GM23338 (cell line): ENCODE data around the gene RNF217. TPM values are rescaled to one million over a fixed set of nuclear protein-coding genes. Genes with fewer than 3 reads are reported as not detected.

Experiments
- ATAC-seq: fragments of 200-7000 bp; cut with Tn5 transposase; 3 replicates; pipeline ENCODE4 v1.9.1; 2020
- DNase-seq: peaks from one replicate; pipeline ENCODE4 v3.0.0-alpha.2; 2015; ENCODE audit warnings: low spot score
- H2AFZ ChIP-seq: fragments of 200-600 bp; sonication (generic); 2 replicates; pipeline ENCODE4 v1.8.0; 2016; ENCODE audit warnings: antibody characterized with exemption, mild to moderate bottlenecking, moderate library complexity
- H3F3A ChIP-seq: fragments of 200-600 bp; sonication (generic); replicated peaks from 2 replicates; pipeline ENCODE4 v1.8.0; 2017; ENCODE audit warnings: antibody characterized with exemption, mixed run types, low read depth
- H3K27ac ChIP-seq: fragments of 200-600 bp; sonication (generic); 2 replicates; pipeline ENCODE4 v1.6.1; 2016; ENCODE audit warnings: low read depth
- H3K27me3 ChIP-seq: fragments of 200-600 bp; sonication (generic); 2 replicates; pipeline ENCODE4 v1.8.0; 2016; ENCODE audit warnings: mild to moderate bottlenecking, mixed run types, moderate library complexity; ENCODE audit not compliant: insufficient read depth
- H3K36me3 ChIP-seq: fragments of 200-600 bp; sonication (generic); 2 replicates; pipeline ENCODE4 v1.8.0; 2016; ENCODE audit warnings: mild to moderate bottlenecking; ENCODE audit not compliant: insufficient read depth
- H3K4me1 ChIP-seq: fragments of 200-600 bp; sonication (generic); 2 replicates; pipeline ENCODE4 v1.8.0; 2016; ENCODE audit warnings: mild to moderate bottlenecking, moderate library complexity; ENCODE audit not compliant: insufficient read depth
- H3K4me2 ChIP-seq: fragments of 200-600 bp; sonication (generic); 2 replicates; pipeline ENCODE4 v1.7.1; 2017; ENCODE audit warnings: mixed run types
- H3K4me3 ChIP-seq: fragments of 200-600 bp; sonication (generic); 2 replicates; pipeline ENCODE4 v1.6.1; 2016; ENCODE audit warnings: mixed run types
- H3K79me2 ChIP-seq: fragments of 200-600 bp; sonication (generic); replicated peaks from 2 replicates; pipeline ENCODE4 v1.8.0; 2017; ENCODE audit warnings: mild to moderate bottlenecking; ENCODE audit not compliant: insufficient read depth
- H3K9me2 ChIP-seq: fragments of 200-600 bp; sonication (generic); 2 replicates; pipeline ENCODE4 v1.8.0; 2017; ENCODE audit not compliant: insufficient read depth
- H4K20me1 ChIP-seq: fragments of 200-600 bp; sonication (generic); replicated peaks from 2 replicates; pipeline ENCODE4 v1.8.0; 2017; ENCODE audit warnings: mild to moderate bottlenecking; ENCODE audit not compliant: insufficient read depth
- H3K27ac Mint-ChIP-seq: 2 replicates; pipeline ENCODE4 v1.8.0; 2020; ENCODE audit warnings: inconsistent platforms, mild to moderate bottlenecking, moderate library complexity, mixed read lengths
- H3K27me3 Mint-ChIP-seq: 3 replicates; pipeline ENCODE4 v1.8.0; 2022; ENCODE audit warnings: low read depth, mild to moderate bottlenecking, moderate library complexity, mixed read lengths, inconsistent platforms; ENCODE audit not compliant: insufficient read depth, poor library complexity
- H3K36me3 Mint-ChIP-seq: 3 replicates; pipeline ENCODE4 v1.8.0; 2021; ENCODE audit warnings: low read depth, mild to moderate bottlenecking, inconsistent platforms, moderate library complexity, mixed read lengths
- H3K4me1 Mint-ChIP-seq: 3 replicates; pipeline ENCODE4 v1.8.0; 2020; ENCODE audit warnings: mild to moderate bottlenecking, inconsistent platforms, mixed read lengths
- H3K4me3 Mint-ChIP-seq: 3 replicates; pipeline ENCODE4 v1.8.0; 2021; ENCODE audit warnings: moderate library complexity, mild to moderate bottlenecking, inconsistent platforms, mixed read lengths
- H3K9me3 Mint-ChIP-seq: 3 replicates; pipeline ENCODE4 v1.8.0; 2020; ENCODE audit warnings: moderate library complexity, mild to moderate bottlenecking, inconsistent platforms, mixed read lengths
- CREB1 ChIP-seq: fragments of 250-450 bp; sonication (Bioruptor Pico); IDR thresholded peaks from 2 replicates; pipeline ENCODE4 v1.5.0; 2020; ENCODE audit warnings: low read depth, mild to moderate bottlenecking, moderate library complexity
- CTCF ChIP-seq, 2 experiments: fragments of 200-600 bp in 1 of 2; sonication (generic) in 1 of 2; conservative IDR thresholded peaks; 2 replicates each; pipeline versions ENCODE4 v1.5.1 to v1.6.1; 2016 to 2017; ENCODE audit warnings: antibody characterized with exemption in 2 of 2, low read depth in 2 of 2, mild to moderate bottlenecking in 2 of 2, moderate library complexity in 1 of 2
- EZH2 ChIP-seq: fragments of 200-600 bp; sonication (generic); IDR thresholded peaks from one replicate; pipeline ENCODE4 v1.8.0; 2017; ENCODE audit warnings: antibody characterized with exemption, mild to moderate bottlenecking, low read depth; ENCODE audit not compliant: unreplicated experiment
- EZH2phosphoT487 ChIP-seq: fragments of 200-600 bp; sonication (generic); IDR thresholded peaks from one replicate; pipeline ENCODE4 v1.8.1; 2018; ENCODE audit warnings: antibody characterized with exemption; ENCODE audit not compliant: unreplicated experiment
- JUNB ChIP-seq: IDR thresholded peaks from one replicate; pipeline ENCODE4 v1.6.1; 2016; ENCODE audit warnings: antibody characterized with exemption; ENCODE audit not compliant: unreplicated experiment
- NANOG ChIP-seq: IDR thresholded peaks from 2 replicates; pipeline ENCODE4 v1.6.1; 2016; ENCODE audit warnings: antibody characterized with exemption, borderline replicate concordance
- POLR2AphosphoS5 ChIP-seq: IDR thresholded peaks from 2 replicates; pipeline ENCODE4 v1.6.1; 2016; ENCODE audit warnings: antibody characterized with exemption, low read depth
- STAT1 ChIP-seq: IDR thresholded peaks from one replicate; pipeline ENCODE4 v1.6.1; 2016; ENCODE audit warnings: antibody characterized with exemption; ENCODE audit not compliant: unreplicated experiment
- ZNF114 ChIP-seq: fragments of 250-450 bp; sonication (Bioruptor Pico); IDR thresholded peaks from 2 replicates; pipeline ENCODE4 v1.5.0; 2020; ENCODE audit warnings: mild to moderate bottlenecking, moderate library complexity
- ZNF331 ChIP-seq: fragments of 250-450 bp; sonication (Bioruptor Pico); IDR thresholded peaks from 2 replicates; pipeline ENCODE4 v1.5.0; 2020; ENCODE audit warnings: low read depth, mild to moderate bottlenecking, moderate library complexity
- ZNF462 ChIP-seq: fragments of 250-450 bp; sonication (Bioruptor Pico); IDR thresholded peaks from 2 replicates; pipeline ENCODE4 v1.5.0; 2020; ENCODE audit warnings: mild to moderate bottlenecking, moderate library complexity
- polyA plus RNA-seq: library from polyadenylated mRNA; unstranded; fragments of >200 nt; fragmentation: Nextera tagmentation; extraction: Ambion mirVana; gene quantifications from 2 replicates; pipeline ENCODE4 v1.2.1, GENCODE V29; 2016
- total RNA-seq: library from RNA; depleted of rRNA; stranded (reverse); fragments of >200 nt; shearing (Covaris generic); gene quantifications from 2 replicates; pipeline ENCODE4 v1.2.3, GENCODE V29; 2014
- TF ChIP-seq, protein P1 (sequence below): IDR thresholded peaks from 2 replicates; pipeline ENCODE4 v1.6.1; 2016; ENCODE audit warnings: antibody characterized with exemption
- TF ChIP-seq, protein P2 (sequence below): IDR thresholded peaks from one replicate; pipeline ENCODE4 v1.6.1; 2018; ENCODE audit warnings: antibody characterized with exemption; ENCODE audit not compliant: unreplicated experiment

Gene RNF217
- total and polyA plus RNA-seq, 2 experiments from 2014 or later, result 1.7 to 6.2 TPM

- H3K27ac ChIP-seq, result no peak overlapping the region
- peaks cover 12% of the 10 kb centered on the region for H3K4me1 Mint-ChIP-seq
- DNase-seq (no peak), ATAC-seq (no peak)
- TF ChIP-seq, protein P1, sequence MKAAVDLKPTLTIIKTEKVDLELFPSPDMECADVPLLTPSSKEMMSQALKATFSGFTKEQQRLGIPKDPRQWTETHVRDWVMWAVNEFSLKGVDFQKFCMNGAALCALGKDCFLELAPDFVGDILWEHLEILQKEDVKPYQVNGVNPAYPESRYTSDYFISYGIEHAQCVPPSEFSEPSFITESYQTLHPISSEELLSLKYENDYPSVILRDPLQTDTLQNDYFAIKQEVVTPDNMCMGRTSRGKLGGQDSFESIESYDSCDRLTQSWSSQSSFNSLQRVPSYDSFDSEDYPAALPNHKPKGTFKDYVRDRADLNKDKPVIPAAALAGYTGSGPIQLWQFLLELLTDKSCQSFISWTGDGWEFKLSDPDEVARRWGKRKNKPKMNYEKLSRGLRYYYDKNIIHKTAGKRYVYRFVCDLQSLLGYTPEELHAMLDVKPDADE, result no peak
- TF ChIP-seq, protein P2, sequence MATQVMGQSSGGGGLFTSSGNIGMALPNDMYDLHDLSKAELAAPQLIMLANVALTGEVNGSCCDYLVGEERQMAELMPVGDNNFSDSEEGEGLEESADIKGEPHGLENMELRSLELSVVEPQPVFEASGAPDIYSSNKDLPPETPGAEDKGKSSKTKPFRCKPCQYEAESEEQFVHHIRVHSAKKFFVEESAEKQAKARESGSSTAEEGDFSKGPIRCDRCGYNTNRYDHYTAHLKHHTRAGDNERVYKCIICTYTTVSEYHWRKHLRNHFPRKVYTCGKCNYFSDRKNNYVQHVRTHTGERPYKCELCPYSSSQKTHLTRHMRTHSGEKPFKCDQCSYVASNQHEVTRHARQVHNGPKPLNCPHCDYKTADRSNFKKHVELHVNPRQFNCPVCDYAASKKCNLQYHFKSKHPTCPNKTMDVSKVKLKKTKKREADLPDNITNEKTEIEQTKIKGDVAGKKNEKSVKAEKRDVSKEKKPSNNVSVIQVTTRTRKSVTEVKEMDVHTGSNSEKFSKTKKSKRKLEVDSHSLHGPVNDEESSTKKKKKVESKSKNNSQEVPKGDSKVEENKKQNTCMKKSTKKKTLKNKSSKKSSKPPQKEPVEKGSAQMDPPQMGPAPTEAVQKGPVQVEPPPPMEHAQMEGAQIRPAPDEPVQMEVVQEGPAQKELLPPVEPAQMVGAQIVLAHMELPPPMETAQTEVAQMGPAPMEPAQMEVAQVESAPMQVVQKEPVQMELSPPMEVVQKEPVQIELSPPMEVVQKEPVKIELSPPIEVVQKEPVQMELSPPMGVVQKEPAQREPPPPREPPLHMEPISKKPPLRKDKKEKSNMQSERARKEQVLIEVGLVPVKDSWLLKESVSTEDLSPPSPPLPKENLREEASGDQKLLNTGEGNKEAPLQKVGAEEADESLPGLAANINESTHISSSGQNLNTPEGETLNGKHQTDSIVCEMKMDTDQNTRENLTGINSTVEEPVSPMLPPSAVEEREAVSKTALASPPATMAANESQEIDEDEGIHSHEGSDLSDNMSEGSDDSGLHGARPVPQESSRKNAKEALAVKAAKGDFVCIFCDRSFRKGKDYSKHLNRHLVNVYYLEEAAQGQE, result no peak
- no peak for TF ChIP-seq EZH2
- TF ChIP-seq ZNF331 (CRISPR knock-in tag), result no peak
- TF ChIP-seq CTCF (conservative IDR thresholded peaks at IDR 0.05; ENCODE audit: low read depth in 2 of 2), result no peak
- TF ChIP-seq POLR2AphosphoS5, result no peak
- no peak for TF ChIP-seq ZNF114 (CRISPR knock-in tag)
- no peak for TF ChIP-seq EZH2phosphoT487
- TF ChIP-seq JUNB, result no peak
- TF ChIP-seq ZNF462 (CRISPR knock-in tag), result no peak
- no peak for TF ChIP-seq STAT1
- TF ChIP-seq CREB1 (CRISPR knock-in tag), result no peak
- TF ChIP-seq NANOG, result no peak
- H3K4me1 ChIP-seq, result 0 out of 2 replicates have a peak, but pooled peaks cover 9% of the 10 kb centered on the region
- no peaks in the 10 kb centered on the region for H3K79me2 ChIP-seq
- H3K27me3 ChIP-seq, result no peaks in the 10 kb centered on the region
- H3K36me3 ChIP-seq, result no peaks in the 10 kb centered on the region
- H3K4me2 ChIP-seq, result no peak overlapping the region
- no peaks in the 10 kb centered on the region for H3K36me3 Mint-ChIP-seq
- no peak overlapping the region for H3K4me3 ChIP-seq
- H3K27ac Mint-ChIP-seq, result no peak overlapping the region
- H3K9me2 ChIP-seq, result no peaks in the 10 kb centered on the region
- no peaks in the 10 kb centered on the region for H4K20me1 ChIP-seq
- H3F3A ChIP-seq, result no peaks in the 10 kb centered on the region
- peaks cover 1% of the 10 kb centered on the region for H3K27me3 Mint-ChIP-seq
- no peak overlapping the region for H3K4me3 Mint-ChIP-seq
- H2AFZ ChIP-seq, result no peak overlapping the region
- H3K9me3 Mint-ChIP-seq, result no peaks in the 10 kb centered on the region
Measured at GRCh38 chr6:125075741-125076481, 113.7 kb downstream of the RNF217 start.
